HK-2 (cell line): ENCODE measurements around the gene PTPRN.
"Not testable (repeated sequence)": the region's sequence is repeated elsewhere in the genome, so short reads cannot be mapped to it uniquely, and the experiment has no call there.

Experiments
- DNase-seq: peaks from one replicate; pipeline ENCODE4 v3.0.0-alpha.2; 2018; ENCODE audit not compliant: unreplicated experiment

The PTPRN gene

DNA sequence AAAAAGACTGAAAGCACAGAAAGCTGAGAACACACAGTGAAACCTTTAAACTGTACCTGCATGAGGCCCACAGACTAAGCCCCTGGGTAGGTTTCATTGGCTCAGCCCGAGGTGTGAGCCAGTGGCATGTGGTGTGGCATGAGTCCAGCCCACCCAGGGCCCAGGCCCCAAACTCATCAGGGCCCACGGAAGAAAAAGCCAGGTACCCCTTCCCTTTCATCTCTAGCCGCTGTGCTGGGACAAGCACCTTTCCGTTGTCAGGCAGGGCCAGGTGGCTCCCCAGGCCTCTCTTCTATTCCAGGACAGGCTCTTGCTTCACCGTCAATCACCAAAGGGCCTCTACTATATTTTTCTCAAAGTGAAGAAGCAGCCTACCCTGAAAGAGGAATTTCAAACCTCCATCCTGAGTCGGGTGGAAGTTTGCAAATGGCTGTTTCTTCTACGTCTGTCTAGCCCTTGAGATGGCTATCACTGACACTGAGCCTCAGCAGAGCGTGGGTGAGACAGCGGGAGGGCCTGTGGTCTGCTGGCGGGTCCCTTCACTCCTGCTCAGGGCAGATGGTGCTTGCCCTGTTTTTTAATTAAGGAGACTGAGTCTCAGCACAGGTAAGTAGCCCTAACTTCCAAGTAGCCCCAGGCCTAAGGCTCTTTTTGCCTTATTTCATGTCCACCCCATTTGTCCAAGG lies 21.5 kb downstream of the PTPRN start:
- no peak for DNase-seq

DNA sequence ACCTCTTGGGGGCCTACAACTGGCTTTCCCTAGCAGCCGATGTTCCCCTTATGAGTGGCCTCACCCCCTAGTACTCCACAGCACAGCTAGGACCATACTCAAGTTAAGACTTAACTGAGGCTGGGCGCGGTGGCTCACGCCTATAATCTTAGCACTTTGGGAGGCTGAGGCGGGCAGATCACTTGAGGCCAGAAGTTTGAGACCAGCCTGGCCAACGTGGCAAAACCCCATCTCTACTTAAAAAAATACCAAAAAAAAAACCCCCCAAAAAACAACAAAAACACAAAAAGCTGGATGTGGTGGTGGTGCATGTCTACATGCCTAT lies 22.1 kb downstream of the PTPRN start:
- not testable (repeated sequence) for DNase-seq

DNA sequence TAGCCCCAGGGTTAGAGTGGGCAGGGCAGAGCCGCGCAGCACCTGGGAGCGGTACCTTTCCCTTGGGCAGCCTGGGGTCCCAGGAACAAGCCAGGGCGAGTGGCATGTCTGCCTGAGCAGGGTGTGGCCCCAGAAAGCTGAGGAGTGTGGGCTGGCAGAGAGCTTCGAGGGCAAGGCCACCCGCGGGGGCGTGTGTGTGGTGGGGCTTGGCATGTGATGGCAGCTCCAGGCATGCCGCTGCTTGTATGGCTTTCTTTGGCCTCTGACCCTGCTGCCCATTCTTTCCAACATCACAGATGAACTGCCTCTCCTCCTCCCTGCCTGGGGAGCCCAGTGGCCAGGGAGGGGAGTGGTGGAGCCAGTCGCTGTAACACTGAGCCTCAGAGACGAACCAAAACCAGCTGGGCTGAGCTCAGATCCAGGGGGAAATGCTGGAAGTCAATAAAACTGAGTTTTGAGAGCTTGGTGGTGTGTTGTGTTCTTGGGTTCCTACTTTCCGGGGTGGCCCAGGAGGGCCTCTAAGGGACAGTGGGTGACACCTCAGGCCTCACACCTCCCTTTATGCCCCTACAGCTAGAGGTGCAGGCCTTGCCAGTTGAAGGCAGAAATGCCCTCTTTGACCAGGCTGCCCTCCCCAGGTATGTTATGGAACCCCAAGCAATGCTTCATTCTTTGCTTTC lies 22.6 kb downstream of the PTPRN start:
- DNase-seq, result no peak

DNA sequence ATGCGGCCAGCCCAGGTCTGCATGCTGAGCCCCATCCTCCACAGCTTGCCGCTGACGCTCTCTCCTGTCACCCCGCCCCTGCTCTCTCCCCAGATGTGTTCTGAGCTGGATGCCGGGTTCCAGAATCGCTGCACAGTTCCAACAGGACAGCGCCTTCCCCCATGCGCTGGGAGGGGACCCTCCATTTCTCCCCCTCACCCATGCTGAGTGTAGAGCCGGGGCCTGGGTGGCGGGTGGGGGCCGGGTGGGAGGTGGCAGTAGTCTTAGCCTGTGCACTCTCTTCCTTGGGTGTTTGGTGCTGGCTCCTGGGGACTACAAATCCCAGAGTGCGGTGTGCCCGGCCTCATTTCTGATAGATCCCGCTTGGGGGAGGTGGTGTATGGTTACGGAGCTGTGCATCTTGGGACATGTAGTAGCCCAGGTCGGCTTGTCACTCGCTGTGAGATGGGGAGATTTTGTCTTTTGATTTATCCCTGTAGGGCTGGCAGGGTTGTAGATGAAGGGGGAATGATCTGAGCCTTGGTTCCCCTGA lies 23.2 kb downstream of the PTPRN start:
- no peak for DNase-seq

GRCh38 chr2:219285373-219285735 lies 23.8 kb downstream of the PTPRN start:
- no peak for DNase-seq

DNA sequence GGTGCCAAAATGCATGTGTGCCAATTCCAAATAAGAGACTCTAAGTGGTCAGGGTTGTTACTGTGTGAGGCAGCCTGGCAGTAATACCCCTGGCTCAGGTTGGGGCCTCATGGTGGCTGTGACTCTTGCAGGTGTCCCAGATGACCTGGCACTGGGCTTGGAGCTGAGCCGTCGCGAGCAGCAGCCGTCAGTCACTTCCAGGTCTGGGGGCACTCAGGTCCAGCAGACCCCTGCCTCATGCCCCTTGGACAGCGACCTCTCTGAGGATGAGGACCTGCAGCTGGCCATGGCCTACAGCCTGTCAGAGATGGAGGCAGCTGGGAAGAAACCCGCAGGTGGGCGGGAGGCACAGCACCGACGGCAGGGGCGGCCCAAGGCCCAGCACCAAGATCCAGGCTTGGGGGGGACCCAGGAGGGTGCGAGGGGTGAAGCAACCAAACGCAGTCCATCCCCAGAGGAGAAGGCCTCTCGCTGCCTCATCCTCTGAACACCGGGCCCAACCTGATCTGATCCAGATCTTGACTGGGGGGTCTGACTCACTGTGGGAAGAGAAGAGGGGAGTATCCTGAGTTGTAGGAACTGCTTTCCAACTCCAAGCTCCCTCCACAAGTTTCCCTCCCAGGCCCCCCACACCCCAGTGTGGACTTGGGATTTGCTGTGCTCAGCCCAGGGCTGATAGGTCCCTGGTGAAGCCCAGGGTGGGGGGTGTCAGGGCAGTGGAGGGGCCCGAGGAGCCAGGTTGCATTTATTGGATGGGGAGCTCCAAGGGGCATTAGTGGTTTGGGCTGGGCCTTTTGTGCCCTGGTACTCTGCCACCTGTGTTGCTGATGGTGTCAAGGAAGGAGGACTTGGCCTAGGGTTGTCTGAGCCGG lies 24.5 kb downstream of the PTPRN start:
- no peak for DNase-seq

GRCh38 chr2:219282943-219283581 lies 26.1 kb downstream of the PTPRN start:
- no peak for DNase-seq

DNA sequence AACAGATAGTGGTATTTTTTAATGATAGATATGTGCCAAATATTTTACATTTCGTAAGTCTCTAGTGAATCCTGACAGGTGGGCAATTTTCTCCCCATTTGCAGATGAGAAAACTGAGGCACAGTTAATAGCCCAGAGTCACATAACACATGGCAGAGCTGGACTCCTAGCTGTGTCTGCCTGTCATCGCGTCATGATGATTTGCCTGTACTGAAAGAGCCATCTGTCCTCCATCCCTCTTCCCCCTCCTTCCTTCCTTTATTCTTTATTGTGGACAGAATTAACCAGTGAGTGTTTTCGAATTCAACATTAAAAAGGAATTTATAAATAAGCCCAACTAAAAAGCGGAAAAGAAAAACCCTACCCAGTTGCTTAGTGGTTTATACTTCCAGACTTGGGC lies 26.8 kb downstream of the PTPRN start:
- no peak for DNase-seq

GRCh38 chr2:219281588-219281987 lies 27.6 kb downstream of the PTPRN start:
- DNase-seq, result no peak

- no peak for DNase-seq
Observed at GRCh38 chr2:219280651-219281050, 28.6 kb downstream of the PTPRN start.

DNA sequence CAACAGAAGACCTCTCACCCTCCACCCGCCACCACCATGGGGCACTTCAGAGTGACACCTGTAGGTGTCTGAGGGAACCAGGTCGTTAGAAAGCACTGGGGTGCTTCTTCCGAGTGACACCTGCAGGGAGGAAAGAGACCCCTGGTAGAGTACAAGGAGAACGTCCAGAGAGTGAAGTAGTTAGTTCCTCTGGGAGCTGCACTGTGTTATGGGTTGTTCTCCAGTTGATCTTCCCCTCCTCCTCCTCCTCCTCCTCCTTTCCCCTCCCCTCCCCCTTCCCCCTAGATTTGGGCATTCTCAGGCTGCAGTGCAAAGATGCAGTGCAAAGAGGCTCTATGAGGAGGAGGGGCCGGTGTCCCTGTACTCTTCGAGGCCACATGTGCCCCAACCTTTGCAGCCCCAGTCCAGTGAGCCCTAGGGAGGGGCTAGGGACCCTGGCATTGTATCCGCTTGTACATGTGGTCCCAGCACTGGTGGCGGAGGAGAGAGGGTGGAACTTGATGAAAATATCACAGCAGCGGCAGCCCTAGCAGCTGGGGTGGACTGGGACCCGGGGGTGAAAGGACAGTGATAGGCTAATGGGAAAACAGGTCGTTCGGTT lies 29.2 kb downstream of the PTPRN start:
- DNase-seq, result no peak

- peak; percentile 99 for DNase-seq
Observed at GRCh38 chr2:219279151-219279915, 29.9 kb downstream of the PTPRN start, which contains the start of gene DNAJB2. Gene DNAJB2 (plus strand): TSS chr2:219279366. CDS start chr2:219279834, 468 bp downstream.

GRCh38 chr2:219278655-219279150 lies 30.5 kb downstream of the PTPRN start:
- no peak for DNase-seq

DNA sequence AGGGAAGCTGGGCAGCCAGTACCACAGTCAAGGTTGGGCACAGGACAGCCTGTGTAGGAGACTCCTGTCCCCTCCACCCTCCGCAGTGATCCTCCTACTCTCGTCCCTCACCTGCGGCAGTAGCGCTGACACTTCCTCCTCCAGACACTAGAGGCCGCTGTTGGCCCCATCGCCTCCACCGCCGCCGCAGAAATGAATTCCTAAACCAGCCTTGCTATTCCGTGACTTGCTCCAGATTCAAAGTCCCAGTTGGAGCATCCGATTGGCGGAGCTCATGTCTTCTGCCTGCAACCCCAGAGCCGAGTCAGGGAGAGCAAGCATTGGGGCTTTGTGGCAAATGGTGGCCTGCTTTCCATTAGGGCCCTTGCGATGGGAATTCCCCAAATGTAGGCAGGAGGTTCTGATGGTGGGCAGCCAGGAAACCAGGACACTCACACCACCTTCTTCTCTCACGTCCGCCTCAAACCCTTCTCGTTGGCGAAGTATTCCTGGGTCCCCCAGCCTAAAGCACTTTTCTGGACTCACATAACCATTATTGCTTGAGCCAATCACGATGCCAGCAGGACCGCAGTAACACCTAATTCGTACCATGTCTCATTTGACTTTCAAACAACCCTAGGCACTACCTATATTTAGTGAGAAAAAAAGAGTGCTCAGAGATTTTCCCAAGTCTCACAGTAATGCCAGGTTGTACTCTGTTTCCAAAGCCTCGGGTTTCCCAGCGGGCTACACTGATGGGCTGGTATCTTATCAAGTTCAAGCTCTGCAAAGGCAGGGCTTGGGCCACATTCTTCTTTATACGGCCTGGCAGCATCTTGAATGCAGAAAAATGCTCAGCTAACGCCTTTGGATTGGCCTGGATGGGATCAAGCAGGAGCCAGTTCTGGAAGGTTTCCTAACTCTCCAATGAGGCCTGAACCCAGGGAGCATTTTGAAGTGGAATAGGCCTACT lies 31.2 kb downstream of the PTPRN start:
- DNase-seq, result peak; percentile 89

- peak; percentile 83 for DNase-seq
Observed at GRCh38 chr2:219274361-219274921, 34.8 kb downstream of the PTPRN start.

DNA sequence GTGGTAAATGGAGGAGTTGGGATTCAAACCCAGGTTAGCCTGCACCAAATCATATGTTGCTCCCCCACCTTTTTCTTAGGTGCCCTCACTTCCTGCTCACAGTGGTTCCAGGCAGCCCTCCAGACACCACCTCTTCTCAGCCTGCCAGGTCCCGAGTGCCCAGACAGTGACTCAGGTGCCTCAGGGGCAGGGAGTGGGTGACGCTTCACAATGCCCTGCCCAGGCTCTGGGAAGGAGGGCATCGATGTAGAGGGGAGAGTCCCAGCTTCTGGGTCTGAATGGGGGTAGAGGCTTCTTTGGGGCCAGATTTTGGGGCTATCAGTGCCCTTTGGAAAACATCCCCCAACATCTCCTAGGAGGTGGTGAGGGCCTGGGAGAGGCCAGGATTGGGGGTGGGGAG lies 35.3 kb downstream of the PTPRN start:
- DNase-seq, result peak; percentile 88

DNA sequence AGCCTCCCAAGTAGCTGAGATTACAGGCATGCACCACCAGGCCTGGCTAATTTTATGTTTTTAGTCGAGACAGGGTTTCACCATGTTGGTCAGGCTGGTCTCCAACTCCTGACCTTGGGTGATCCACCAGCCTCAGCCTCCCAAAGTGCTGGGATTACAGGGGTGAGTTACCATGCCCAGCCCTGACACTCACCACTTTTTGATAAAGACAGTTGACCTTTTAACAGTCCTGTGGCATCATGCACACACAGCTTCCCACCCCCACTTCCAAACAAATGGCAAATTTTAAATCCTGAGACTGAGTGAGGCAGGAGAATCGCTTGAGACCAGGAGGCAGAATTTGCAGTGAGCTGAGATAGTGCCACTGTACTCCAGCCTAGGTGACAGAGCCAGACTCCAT lies 36.2 kb downstream of the PTPRN start:
- no peak for DNase-seq

GRCh38 chr2:219272356-219272755 lies 36.8 kb downstream of the PTPRN start:
- no peak for DNase-seq

DNA sequence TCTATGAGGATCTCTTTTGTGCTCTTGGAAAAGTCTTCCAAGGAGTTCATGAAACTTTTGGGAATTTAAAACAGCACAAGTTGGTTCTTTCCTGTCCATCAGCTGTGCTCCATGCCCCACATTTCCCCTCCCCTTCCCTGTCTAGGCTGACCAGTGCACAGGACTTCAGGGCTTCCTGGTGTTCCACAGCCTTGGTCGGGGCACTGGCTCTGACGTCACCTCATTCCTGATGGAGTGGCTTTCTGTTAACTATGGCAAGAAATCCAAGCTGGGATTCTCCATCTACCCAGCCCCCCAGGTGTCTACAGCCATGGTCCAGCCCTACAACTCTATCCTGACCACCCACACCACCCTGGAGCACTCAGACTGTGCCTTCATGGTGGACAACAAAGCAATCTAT lies 38.2 kb downstream of the PTPRN start:
- DNase-seq, result no peak
